ENCODE measurements around the gene TMEM245. TPM values are rescaled to one million over a fixed set of nuclear protein-coding genes. Genes with fewer than 3 reads are reported as not detected.

TMEM245 gene
- total RNA-seq, 1 donor from 2014 or later, result 52.2 TPM

- H3K4me1 ChIP-seq (ENCODE audit: insufficient read depth, low read length), result no peaks in the 10 kb centered on the region
- H3K4me3 Mint-ChIP-seq (ENCODE audit: unreplicated experiment), result no peak overlapping the region
- no peaks in the 10 kb centered on the region for H3K9me3 ChIP-seq (ENCODE audit: insufficient read depth, low read depth, low read length)
- no peak overlapping the region for H3K4me2 ChIP-seq (ENCODE audit: low read length)
- no peak overlapping the region for H3K27ac ChIP-seq (ENCODE audit: low read depth, low read length)
- FAIRE-seq, result no peak
- peaks cover 16% of the 10 kb centered on the region for H4K20me1 ChIP-seq (ENCODE audit: insufficient read depth, low read length)
- no peak overlapping the region for H3K9ac ChIP-seq (ENCODE audit: low read length)
- H2AFZ ChIP-seq (ENCODE audit: low read depth, low read length), result no peak overlapping the region
- peaks cover 12% of the 10 kb centered on the region for H3K36me3 Mint-ChIP-seq (ENCODE audit: low read depth, unreplicated experiment)
- H3K27me3 Mint-ChIP-seq (ENCODE audit: low read depth, unreplicated experiment), result no peaks in the 10 kb centered on the region
- H3K36me3 ChIP-seq (ENCODE audit: insufficient read depth, low read length), result peaks cover 5% of the 10 kb centered on the region
- no peak for DNase-seq (ENCODE audit: low read depth)
- peaks cover 19% of the 10 kb centered on the region for H3K4me1 Mint-ChIP-seq (ENCODE audit: low read depth, unreplicated experiment)
- no peaks in the 10 kb centered on the region for H3K79me2 ChIP-seq (ENCODE audit: insufficient read depth, low read length)
- no peak for TF ChIP-seq EZH2 (IDR thresholded peaks at IDR 0.05; ENCODE audit: insufficient read depth, low read length)
- TF ChIP-seq CTCF (IDR thresholded peaks at IDR 0.05; ENCODE audit: insufficient read depth, low read depth, low read length), result no peak
- no peak overlapping the region for H3K27ac Mint-ChIP-seq (ENCODE audit: unreplicated experiment)
- no peak overlapping the region for H3K4me3 ChIP-seq (ENCODE audit: insufficient read depth, low read depth, low read length)
- no peaks in the 10 kb centered on the region for H3K9me3 Mint-ChIP-seq (ENCODE audit: unreplicated experiment)
- no peaks in the 10 kb centered on the region for H3K27me3 ChIP-seq (ENCODE audit: insufficient read depth, low read length)
Observed at GRCh38 chr9:109088221-109088620, 31.5 kb downstream of the TMEM245 start.

- Histone ChIP-seq H3K9ac (ENCODE audit: low read length) (no peak overlapping the region), H3K4me3 (ENCODE audit: insufficient read depth, low read depth, low read length) (no peak overlapping the region), H3K9me3 (ENCODE audit: insufficient read depth, low read depth, low read length) (no peaks in the 10 kb centered on the region), H3K27me3 (ENCODE audit: insufficient read depth, low read length) (no peaks in the 10 kb centered on the region), H3K4me1 (ENCODE audit: insufficient read depth, low read length) (no peaks in the 10 kb centered on the region), H3K4me2 (ENCODE audit: low read length) (no peak overlapping the region), H4K20me1 (ENCODE audit: insufficient read depth, low read length) (peaks cover 13% of the 10 kb centered on the region), H3K79me2 (ENCODE audit: insufficient read depth, low read length) (no peaks in the 10 kb centered on the region), H3K27ac (ENCODE audit: low read depth, low read length) (no peak overlapping the region), H3K36me3 (ENCODE audit: insufficient read depth, low read length) (peaks cover 5% of the 10 kb centered on the region), H2AFZ (ENCODE audit: low read depth, low read length) (no peak overlapping the region)
- no peaks in the 10 kb centered on the region for H3K9me3 Mint-ChIP-seq (ENCODE audit: unreplicated experiment)
- H3K27me3 Mint-ChIP-seq (ENCODE audit: low read depth, unreplicated experiment), result no peaks in the 10 kb centered on the region
- H3K27ac Mint-ChIP-seq (ENCODE audit: unreplicated experiment), result no peak overlapping the region
- TF ChIP-seq EZH2 (IDR thresholded peaks at IDR 0.05; ENCODE audit: insufficient read depth, low read length) (no peak), CTCF (IDR thresholded peaks at IDR 0.05; ENCODE audit: insufficient read depth, low read depth, low read length) (no peak)
- H3K4me3 Mint-ChIP-seq (ENCODE audit: unreplicated experiment), result no peak overlapping the region
- H3K36me3 Mint-ChIP-seq (ENCODE audit: low read depth, unreplicated experiment), result peaks cover 9% of the 10 kb centered on the region
- H3K4me1 Mint-ChIP-seq (ENCODE audit: low read depth, unreplicated experiment), result peaks cover 17% of the 10 kb centered on the region
- DNase-seq (ENCODE audit: low read depth), result no peak
- no peak for FAIRE-seq
Observed at GRCh38 chr9:109087795-109088194, 32.0 kb downstream of the TMEM245 start.

GRCh38 chr9:109086221-109086620, 33.5 kb downstream of the TMEM245 start:
- TF ChIP-seq CTCF (IDR thresholded peaks at IDR 0.05; ENCODE audit: insufficient read depth, low read depth, low read length) (no peak), EZH2 (IDR thresholded peaks at IDR 0.05; ENCODE audit: insufficient read depth, low read length) (no peak)
- DNase-seq (ENCODE audit: low read depth), result no peak
- Histone ChIP-seq H4K20me1 (ENCODE audit: insufficient read depth, low read length) (peaks cover 4% of the 10 kb centered on the region), H3K4me2 (ENCODE audit: low read length) (no peak overlapping the region), H3K9ac (ENCODE audit: low read length) (no peak overlapping the region), H3K4me3 (ENCODE audit: insufficient read depth, low read depth, low read length) (no peak overlapping the region), H3K9me3 (ENCODE audit: insufficient read depth, low read depth, low read length) (no peaks in the 10 kb centered on the region), H3K27me3 (ENCODE audit: insufficient read depth, low read length) (no peaks in the 10 kb centered on the region), H3K27ac (ENCODE audit: low read depth, low read length) (no peak overlapping the region), H3K4me1 (ENCODE audit: insufficient read depth, low read length) (no peaks in the 10 kb centered on the region), H2AFZ (ENCODE audit: low read depth, low read length) (no peak overlapping the region), H3K36me3 (ENCODE audit: insufficient read depth, low read length) (peaks cover 5% of the 10 kb centered on the region), H3K79me2 (ENCODE audit: insufficient read depth, low read length) (no peaks in the 10 kb centered on the region)
- no peaks in the 10 kb centered on the region for H3K9me3 Mint-ChIP-seq (ENCODE audit: unreplicated experiment)
- H3K4me1 Mint-ChIP-seq (ENCODE audit: low read depth, unreplicated experiment), result peaks cover 9% of the 10 kb centered on the region
- peak overlapping the region; percentile 9 for H3K4me3 Mint-ChIP-seq (ENCODE audit: unreplicated experiment)
- H3K36me3 Mint-ChIP-seq (ENCODE audit: low read depth, unreplicated experiment), result peaks cover 7% of the 10 kb centered on the region
- no peak overlapping the region for H3K27ac Mint-ChIP-seq (ENCODE audit: unreplicated experiment)
- no peak for FAIRE-seq
- H3K27me3 Mint-ChIP-seq (ENCODE audit: low read depth, unreplicated experiment), result no peaks in the 10 kb centered on the region
